Smooth muscle cell of trachea (primary cell): ENCODE measurements around the gene TSC1. TPM values are rescaled to one million over a fixed set of nuclear protein-coding genes. Genes with fewer than 3 reads are reported as not detected.

Experiments used
- total RNA-seq: library from RNA; depleted of rRNA; stranded (reverse); fragments of >200 nt; gene quantifications from 2 replicates; pipeline ENCODE4 v1.2.1, GENCODE V29; 2014

TSC1 gene
- total RNA-seq: 62.4 and 62.9 TPM in 2 replicates

GRCh38 chr9:132944294-132945185 lies at the start of gene TSC1:
TSS of gene TSC1 (minus strand) at chr9:132944616. CDS start at chr9:132928872, 15,744 bp downstream.

DNA sequence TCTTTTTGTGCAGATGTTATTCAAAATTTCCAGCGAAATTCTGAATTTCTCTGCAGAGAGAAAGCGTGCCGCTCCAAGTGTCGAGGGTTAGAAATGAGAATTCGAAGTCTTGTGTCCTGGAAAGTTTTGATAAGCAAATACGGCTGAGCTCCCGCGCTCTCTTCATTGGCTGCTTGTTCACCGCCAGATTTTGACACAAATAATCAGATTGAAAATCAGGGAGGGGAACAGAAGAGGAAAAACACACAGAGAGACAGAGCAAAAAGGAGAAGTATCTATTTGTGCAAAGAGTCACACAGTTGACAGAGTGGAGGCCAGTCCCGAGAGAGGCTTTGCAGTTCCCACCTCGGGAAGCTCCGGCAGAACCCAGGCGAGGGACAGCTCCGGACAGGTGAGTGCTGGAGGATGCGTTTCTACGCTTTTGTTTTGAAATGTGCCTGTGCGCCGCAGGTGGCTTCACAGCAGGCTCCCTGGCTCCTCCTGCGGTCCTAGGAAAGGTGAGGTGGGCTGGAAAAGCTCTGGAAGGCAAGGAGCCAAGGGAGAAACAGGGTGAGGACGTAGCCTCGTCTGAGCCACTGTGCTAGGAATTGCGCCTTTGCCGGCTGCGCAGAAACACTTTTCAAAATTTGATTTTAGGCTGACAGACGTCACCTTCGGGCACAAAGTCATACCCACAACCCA lies 34.2 kb upstream of the TSC1 start, which contains the start of gene GFI1B:
GFI1B (plus strand) TSS at position 244 of the 681 bp plus-strand sequence. CDS start 7,985 bp downstream, outside the sequence.

GRCh38 chr9:132878695-132879456 lies 65.5 kb downstream of the TSC1 start, which contains the start of gene SPACA9:
TSS of gene SPACA9 (plus strand) at chr9:132878898. CDS start at chr9:132883948, 5,050 bp downstream.

DNA sequence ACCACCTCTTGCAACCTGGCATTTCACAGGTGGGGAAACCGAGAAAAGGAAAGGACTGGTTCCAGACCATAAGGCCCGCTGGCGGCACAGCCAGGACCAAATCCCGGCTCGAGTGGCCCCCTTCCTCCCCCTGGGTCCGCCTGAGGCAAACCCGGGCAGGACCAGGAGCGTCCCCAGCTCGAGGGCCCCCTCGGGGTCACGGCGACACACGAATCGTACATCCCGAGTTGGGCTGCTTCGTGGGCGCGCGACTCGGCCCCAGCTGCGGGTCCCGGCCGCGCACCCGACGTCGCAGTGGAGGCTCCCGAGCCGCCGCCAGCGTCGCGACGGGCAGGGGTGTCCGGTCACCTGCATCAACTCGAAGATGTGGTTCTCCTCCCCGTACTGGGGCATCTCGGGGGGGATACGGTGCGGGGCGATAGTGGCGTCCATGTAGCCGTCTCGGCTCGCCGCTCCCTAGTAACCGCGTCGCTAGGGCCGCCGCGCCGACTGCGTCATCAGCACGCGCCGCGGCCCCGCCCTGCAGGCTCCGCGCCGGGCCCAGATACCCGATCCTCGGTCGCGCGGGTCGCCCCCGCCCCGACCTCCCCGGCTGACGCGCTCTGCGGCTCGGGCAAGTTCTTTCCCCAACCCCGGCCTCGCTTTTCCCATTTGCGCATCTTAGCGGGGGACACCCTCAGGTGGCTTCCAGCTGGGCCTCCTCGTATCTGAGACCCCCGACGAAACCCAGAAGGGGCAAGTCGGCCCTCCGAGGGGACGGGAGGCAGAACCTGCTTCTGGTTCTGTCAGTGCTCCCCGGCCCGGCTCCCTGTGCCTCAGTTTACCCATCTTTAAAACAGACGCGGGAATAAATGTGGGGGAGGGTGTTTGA lies 66.4 kb downstream of the TSC1 start, which contains the start of gene AK8:
AK8 (minus strand) TSS at position 461 of the 871 bp plus-strand sequence; CDS start at position 432, 29 bp downstream.

Other genes with a start within 250 kb of the TSC1 start
- 0.17 and 1.6 TPM in 2 replicates for gene AK8, start 66.3 kb downstream of the TSC1 start, total RNA-seq
- 3.5 and 7.6 TPM in 2 replicates for gene SPACA9, start 65.7 kb downstream of the TSC1 start, total RNA-seq
- gene GFI1B, start 34.1 kb upstream of the TSC1 start, total RNA-seq: 0.17 TPM in 1 of 2 replicates, not detected in the other
- 39.0 and 40.7 TPM in 2 replicates for gene GTF3C5, start 86.4 kb upstream of the TSC1 start, total RNA-seq
- under 0.01 and 0.66 TPM in 2 replicates for gene CEL, start 117.4 kb upstream of the TSC1 start, total RNA-seq
- gene RALGDS, start 176.6 kb upstream of the TSC1 start, total RNA-seq: 16.9 and 32.4 TPM in 2 replicates
- gene GBGT1, start 219.3 kb upstream of the TSC1 start, total RNA-seq: 3.1 and 5.6 TPM in 2 replicates